ENCODE results near the gene GNAT1. TPM values are rescaled to one million over a fixed set of nuclear protein-coding genes. Genes with fewer than 3 reads are reported as not detected.

The GNAT1 gene
- total RNA-seq, 2 donors from 2014 or later, result not detected

- H3K36me3 ChIP-seq, result no peaks in the 10 kb centered on the region
- no peaks in the 10 kb centered on the region for H3K9me3 ChIP-seq
- no peak for DNase-seq (ENCODE audit: low spot score)
- peaks cover 11 to 16% of the 10 kb centered on the region in 2 donors for H3K27me3 ChIP-seq
- H3K27ac ChIP-seq, result no peak overlapping the region
- peaks cover 0 to 25% of the 10 kb centered on the region in 2 donors for H3K4me1 ChIP-seq
- H3K4me3 ChIP-seq, result no peak overlapping the region
- TF ChIP-seq, protein P1, sequence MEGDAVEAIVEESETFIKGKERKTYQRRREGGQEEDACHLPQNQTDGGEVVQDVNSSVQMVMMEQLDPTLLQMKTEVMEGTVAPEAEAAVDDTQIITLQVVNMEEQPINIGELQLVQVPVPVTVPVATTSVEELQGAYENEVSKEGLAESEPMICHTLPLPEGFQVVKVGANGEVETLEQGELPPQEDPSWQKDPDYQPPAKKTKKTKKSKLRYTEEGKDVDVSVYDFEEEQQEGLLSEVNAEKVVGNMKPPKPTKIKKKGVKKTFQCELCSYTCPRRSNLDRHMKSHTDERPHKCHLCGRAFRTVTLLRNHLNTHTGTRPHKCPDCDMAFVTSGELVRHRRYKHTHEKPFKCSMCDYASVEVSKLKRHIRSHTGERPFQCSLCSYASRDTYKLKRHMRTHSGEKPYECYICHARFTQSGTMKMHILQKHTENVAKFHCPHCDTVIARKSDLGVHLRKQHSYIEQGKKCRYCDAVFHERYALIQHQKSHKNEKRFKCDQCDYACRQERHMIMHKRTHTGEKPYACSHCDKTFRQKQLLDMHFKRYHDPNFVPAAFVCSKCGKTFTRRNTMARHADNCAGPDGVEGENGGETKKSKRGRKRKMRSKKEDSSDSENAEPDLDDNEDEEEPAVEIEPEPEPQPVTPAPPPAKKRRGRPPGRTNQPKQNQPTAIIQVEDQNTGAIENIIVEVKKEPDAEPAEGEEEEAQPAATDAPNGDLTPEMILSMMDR (IDR thresholded peaks at IDR 0.05), result no peak
Measured at GRCh38 chr3:50194903-50195500, 3.6 kb downstream of the GNAT1 start.

DNA sequence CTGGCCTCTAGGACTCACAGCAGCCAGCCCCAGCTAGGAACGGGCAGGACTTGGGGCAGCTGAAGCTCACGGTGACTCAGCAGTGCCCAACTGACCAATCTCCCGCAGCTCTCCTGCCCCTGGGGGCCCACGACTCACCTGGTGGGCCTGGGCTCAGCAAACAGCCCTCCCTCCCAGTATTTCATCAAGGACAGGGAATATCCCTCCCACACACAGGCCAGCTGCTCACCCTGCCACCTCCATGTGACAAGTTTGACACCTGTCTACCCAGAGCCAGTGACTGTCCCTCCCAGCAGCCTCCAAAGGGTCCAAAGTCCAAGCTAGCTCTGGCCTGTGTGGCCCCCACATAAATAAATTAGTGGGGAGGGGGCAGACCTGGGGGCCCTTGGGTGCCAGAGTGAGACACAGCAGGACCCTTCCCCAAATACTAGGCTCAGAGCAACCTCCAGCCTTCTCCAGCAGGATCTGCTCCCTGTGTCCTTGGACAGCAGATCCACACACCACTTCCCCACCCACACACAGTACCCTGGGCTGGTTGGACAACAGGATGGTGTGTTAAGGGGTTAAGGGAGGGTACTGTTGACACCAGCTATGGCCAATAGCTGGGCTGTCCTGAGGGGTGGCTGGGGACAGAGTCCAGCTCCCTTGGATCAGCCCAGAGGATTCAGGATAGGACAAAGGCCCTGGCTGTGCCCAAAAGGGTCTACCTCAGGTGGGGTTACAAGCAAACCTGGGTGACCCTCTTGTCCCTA is 4.3 kb downstream of the GNAT1 start:
- no peak overlapping the region for H3K27ac ChIP-seq
- TF ChIP-seq, protein P1 (IDR thresholded peaks at IDR 0.05), result no peak
- H3K4me3 ChIP-seq, result no peak overlapping the region
- H3K4me1 ChIP-seq, result peaks cover 0 to 25% of the 10 kb centered on the region in 2 donors
- no peaks in the 10 kb centered on the region for H3K36me3 ChIP-seq
- H3K27me3 ChIP-seq, result peaks cover 11 to 16% of the 10 kb centered on the region in 2 donors
- DNase-seq (ENCODE audit: low spot score), result no peak
- H3K9me3 ChIP-seq, result no peaks in the 10 kb centered on the region

GRCh38 chr3:50196253-50196801 is 4.9 kb downstream of the GNAT1 start:
- TF ChIP-seq, protein P1 (IDR thresholded peaks at IDR 0.05), result no peak
- H3K4me1 ChIP-seq, result peaks cover 0 to 25% of the 10 kb centered on the region in 2 donors
- no peak overlapping the region for H3K4me3 ChIP-seq
- peaks cover 11 to 16% of the 10 kb centered on the region in 2 donors for H3K27me3 ChIP-seq
- H3K27ac ChIP-seq, result no peak overlapping the region
- DNase-seq (ENCODE audit: low spot score), result no peak
- no peaks in the 10 kb centered on the region for H3K9me3 ChIP-seq
- no peaks in the 10 kb centered on the region for H3K36me3 ChIP-seq

GRCh38 chr3:50201573-50202315 is 10.3 kb downstream of the GNAT1 start:
- DNase-seq (ENCODE audit: low spot score), result no peak
- TF ChIP-seq, protein P1 (IDR thresholded peaks at IDR 0.05), result no peak
- H3K4me3 ChIP-seq, result no peak overlapping the region
- no peaks in the 10 kb centered on the region for H3K9me3 ChIP-seq
- H3K4me1 ChIP-seq, result peaks cover 0 to 21% of the 10 kb centered on the region in 2 donors
- no peaks in the 10 kb centered on the region for H3K36me3 ChIP-seq
- H3K27me3 ChIP-seq, result no peaks in the 10 kb centered on the region
- H3K27ac ChIP-seq, result no peak overlapping the region

GRCh38 chr3:50202353-50203112 is 11.1 kb downstream of the GNAT1 start:
- H3K27me3 ChIP-seq, result no peaks in the 10 kb centered on the region
- no peak overlapping the region for H3K27ac ChIP-seq
- H3K36me3 ChIP-seq, result no peaks in the 10 kb centered on the region
- no peak overlapping the region for H3K4me3 ChIP-seq
- H3K9me3 ChIP-seq, result no peaks in the 10 kb centered on the region
- H3K4me1 ChIP-seq, result peaks cover 0 to 21% of the 10 kb centered on the region in 2 donors
- no peak for DNase-seq (ENCODE audit: low spot score)
- TF ChIP-seq, protein P1 (IDR thresholded peaks at IDR 0.05), result no peak
